ENCODE results near the gene SPNS1. TPM values are rescaled to one million over a fixed set of nuclear protein-coding genes. Genes with fewer than 3 reads are reported as not detected.

Gene SPNS1
- total RNA-seq, 1 donor from 2014 or later = 16.5 TPM

- DNase-seq = no peak
Observed at GRCh38 chr16:29029168-29029994, 54.8 kb downstream of the SPNS1 start.

GRCh38 chr16:29030086-29030840, 55.7 kb downstream of the SPNS1 start:
- no peak for DNase-seq

Other genes starting within 250 kb of the SPNS1 start
- gene NPIPB9, start 223.0 kb upstream of the SPNS1 start, total RNA-seq = 6.3 TPM
- 48.2 TPM for gene ATXN2L, start 151.8 kb upstream of the SPNS1 start, total RNA-seq
- gene TUFM, start 128.4 kb upstream of the SPNS1 start, total RNA-seq = 51.9 TPM
- gene SH2B1, start 110.9 kb upstream of the SPNS1 start, total RNA-seq = 10.9 TPM
- 64.1 TPM for gene ATP2A1, start 96.3 kb upstream of the SPNS1 start, total RNA-seq
- 23.3 TPM for gene RABEP2, start 49.5 kb upstream of the SPNS1 start, total RNA-seq
- not detected for gene CD19, start 42.8 kb upstream of the SPNS1 start, total RNA-seq
- 18.3 TPM for gene NFATC2IP, start 23.8 kb upstream of the SPNS1 start, total RNA-seq
- 1.6 TPM for gene LAT, start 10.3 kb downstream of the SPNS1 start, total RNA-seq

Data from skin of body (tissue), 2 donors.